Heart right ventricle (tissue), 16 donors: ENCODE results near the gene UGP2. TPM values are rescaled to one million over a fixed set of nuclear protein-coding genes. Genes with fewer than 3 reads are reported as not detected.

Source experiments
- ATAC-seq, 8 donors: fragments of 200-7000 bp; cut with Tn5 transposase; one replicate each; pipeline ENCODE4 v1.9.1; 2020; ENCODE audit warnings: mild to moderate bottlenecking in 8 of 8, moderate library complexity in 8 of 8, moderate number of reproducible peaks in 1 of 8
- DNase-seq, 2 donors: peaks; one replicate each; pipeline ENCODE4 v3.0.0-alpha.2; 2020
- H3K27ac ChIP-seq, 10 donors: fragments of 200-600 bp; sonication (generic) in 2 of 10; one replicate each; pipeline versions ENCODE4 v1.5.0 to v1.8.0; 2020 to 2022; ENCODE audit warnings: mild to moderate bottlenecking in 3 of 10
- H3K27me3 ChIP-seq, 7 donors: fragments of 200-600 bp; one replicate each; pipeline ENCODE4 v1.8.0; 2021 to 2022; ENCODE audit warnings: mild to moderate bottlenecking in 2 of 7
- H3K36me3 ChIP-seq, 9 donors: fragments of 200-600 bp; sonication (generic) in 1 of 9; one replicate each; pipeline versions ENCODE4 v1.5.0 to v1.8.0; 2020 to 2022; ENCODE audit warnings: mild to moderate bottlenecking in 2 of 9
- H3K4me1 ChIP-seq, 9 donors: fragments of 200-600 bp; sonication (generic) in 1 of 9; one replicate each; pipeline versions ENCODE4 v1.5.0 to v1.8.0; 2020 to 2022; ENCODE audit warnings: mild to moderate bottlenecking in 4 of 9
- H3K4me3 ChIP-seq, 10 donors: fragments of 200-600 bp; sonication (generic) in 2 of 10; one replicate each; pipeline versions ENCODE4 v1.5.0 to v1.8.0; 2020 to 2022; ENCODE audit warnings: mild to moderate bottlenecking in 7 of 10, moderate library complexity in 2 of 10
- H3K9me3 ChIP-seq, 11 donors: fragments of 200-600 bp in 10 of 11; sonication (generic) in 2 of 11; one replicate each; pipeline versions ENCODE4 v1.5.0 to v1.8.0; 2013 to 2022; ENCODE audit warnings: mild to moderate bottlenecking in 2 of 11, control low read depth in 1 of 11, moderate library complexity in 1 of 11
- CTCF ChIP-seq, 9 donors: fragments of 200-600 bp; sonication (generic) in 2 of 9; IDR thresholded peaks; one replicate each; pipeline versions ENCODE4 v1.5.0 to v1.8.0; 2021 to 2022; ENCODE audit warnings: antibody characterized with exemption in 9 of 9, mild to moderate bottlenecking in 5 of 9, moderate library complexity in 1 of 9
- WGBS, 2 donors: extraction: QIAGEN DNeasy Blood & Tissue Kit; methylation state at CpG; one replicate each; pipeline ENCODE4 v1.1.7; 2013; ENCODE audit warnings: inconsistent platforms in 1 of 2; 5-methylcytosine and 5-hydroxymethylcytosine counted together
- intact Hi-C, 10 donors: fragments of 100-400 bp; cut with DNase I; formaldehyde crosslinking; loops; one replicate each; pipeline versions ENCODE4 v1.11.1 to v1.14.2; 2022
- polyA plus RNA-seq, 2 donors: library from polyadenylated mRNA; stranded (reverse); fragments of 200-250 nt; gene quantifications; one replicate each; pipeline ENCODE4 v1.2.3, GENCODE V29; 2013
- total RNA-seq, 10 donors: library from RNA; stranded (reverse); fragmentation: NEBNext Ultra II Directional in 3 of 10; extraction: Animal tissue kit (Norgen Biotek cat#: 25700) in 3 of 10; gene quantifications; one replicate each; pipeline versions ENCODE4 v1.2.1 to v1.2.4, GENCODE V29; 2021 to 2023
- donor health status: Arrhythmogenic right ventricular cardiomyopathy.
- donor health status: ischemic (EF 13 %, LVEDD 7.1; RV severe dilation, severe dysfunction).
- donor health status: healthy with polysubstance abuse.
- donor health status: DM: no; HTN: yes; CAD: no.
- donor health status: DM: no; HTN: no; CAD: no.
- donor health status: ischemic (EF 25% LVEDD 6.9; RV normal size, moderate dysfunction).
- donor health status: ischemic (EF 25% LVEDD 5.7; RV mildly dilated, moderate dysfunction).
- donor health status: healthy.
- donor health status: DM: yes; HTN: yes; CAD: no.
- donor health status: Ischemic cardiomyopathy.
- donor health status: ischemic (EF 35%, LVEDD 5.7; RV mildly dilated, moderate dysfunction).
- donor health status: nonischemic (EF 11% LVEDD 7.7; RV severe dilation, severe dysfunction).
- donor health status: DM: yes; HTN: yes; CAD: no.
- donor health status: PGD.
- donor health status: ischemic (EF 29% LVEDD 5.4; RV normal size, mild dysfunction).
- donor health status: nonischemic (EF 23%, LVEDD 6.1; RV moderate dilation, normal function).

UGP2 gene
- total and polyA plus RNA-seq, 12 donors: 139 to 632 (median 371) TPM

GRCh38 chr2:63874204-63875130 lies 32.8 kb downstream of the UGP2 start:
- TF ChIP-seq CTCF (IDR thresholded peaks at IDR 0.05): no peak
- no peaks in the 10 kb centered on the region for H3K27me3 ChIP-seq
- H3K27ac ChIP-seq: peak overlapping the region in 4 of 10 donors; percentile 3 to 64 (median 48)
- intact Hi-C loops: no loop called here
- no peak for ATAC-seq
- WGBS, 2 donors: 96 to 97% methylated on average over 5 of the region's 5 CpGs
- peaks cover 3 to 59% (median 42%) of the 10 kb centered on the region in 9 donors for H3K4me1 ChIP-seq
- DNase-seq: no peak
- no peak overlapping the region for H3K4me3 ChIP-seq
- peaks cover 0 to 5% (median 0%) of the 10 kb centered on the region in 11 donors for H3K9me3 ChIP-seq
- H3K36me3 ChIP-seq: peaks cover 0 to 63% (median 4%) of the 10 kb centered on the region in 9 donors

- no peak for DNase-seq
- H3K27ac ChIP-seq: peak overlapping the region in 5 of 10 donors; percentile 3 to 64 (median 36)
Measured at GRCh38 chr2:63875131-63875527, 33.4 kb downstream of the UGP2 start.

GRCh38 chr2:63875559-63876245 lies 34.0 kb downstream of the UGP2 start:
- Histone ChIP-seq H3K9me3 (peaks cover 0 to 5% (median 0%) of the 10 kb centered on the region in 11 donors), H3K4me1 (peaks cover 3 to 59% (median 39%) of the 10 kb centered on the region in 9 donors), H3K27ac (peak overlapping the region in 9 of 10 donors; percentile 3 to 64 (median 35)), H3K36me3 (peaks cover 0 to 70% (median 4%) of the 10 kb centered on the region in 9 donors), H3K27me3 (no peaks in the 10 kb centered on the region), H3K4me3 (no peak overlapping the region)
- peak; percentile 38 to 85 (median 76) for ATAC-seq
- no peak for TF ChIP-seq CTCF (IDR thresholded peaks at IDR 0.05)
- no peak for DNase-seq
- intact Hi-C loops: no loop called here
- WGBS, 2 donors: 81 to 86% methylated on average over 3 of the region's 3 CpGs

More at GRCh38 chr2:63875131-63875527, 33.4 kb downstream of the UGP2 start:
- Histone ChIP-seq H3K36me3 (peaks cover 0 to 64% (median 4%) of the 10 kb centered on the region in 9 donors), H3K4me1 (peaks cover 3 to 59% (median 42%) of the 10 kb centered on the region in 9 donors), H3K4me3 (no peak overlapping the region), H3K27me3 (no peaks in the 10 kb centered on the region), H3K9me3 (peaks cover 0 to 5% (median 0%) of the 10 kb centered on the region in 11 donors)
- intact Hi-C loops: no loop called here
- TF ChIP-seq CTCF (IDR thresholded peaks at IDR 0.05): no peak
- 67 to 69% methylated on average over 1 of the region's 1 CpG for WGBS, 2 donors
- ATAC-seq: peak in 5 of 8 donors; percentile 29 to 73 (median 42)

- no peak for DNase-seq
- TF ChIP-seq CTCF (IDR thresholded peaks at IDR 0.05): no peak
- ATAC-seq: peak in 2 of 8 donors; percentile 4 to 8
- Histone ChIP-seq H3K4me1 (peaks cover 3 to 53% (median 35%) of the 10 kb centered on the region in 9 donors), H3K9me3 (peaks cover 0 to 5% (median 0%) of the 10 kb centered on the region in 11 donors), H3K4me3 (no peak overlapping the region), H3K27ac (peak overlapping the region in 7 of 10 donors; percentile 3 to 64 (median 38)), H3K36me3 (peaks cover 0 to 73% (median 4%) of the 10 kb centered on the region in 9 donors), H3K27me3 (no peaks in the 10 kb centered on the region)
- WGBS, 2 donors: 39 to 65% methylated on average over 5 of the region's 5 CpGs
- intact Hi-C loops: no loop called here
Measured at GRCh38 chr2:63876311-63876710, 34.6 kb downstream of the UGP2 start.
